BLaER1 (cell line): ENCODE measurements around the gene FOXRED1.
"Not testable (repeated sequence)": the region's sequence is repeated elsewhere in the genome, so short reads cannot be mapped to it uniquely, and the experiment has no call there.

Experiments used
- H3K27ac ChIP-seq: shearing (Covaris generic); formaldehyde crosslinking; 2 replicates; pipeline ENCODE4 v1.8.1; 2022
- H3K27me3 ChIP-seq: shearing (Covaris generic); formaldehyde crosslinking; 2 replicates; pipeline ENCODE4 v1.8.1; 2022
- H3K36me3 ChIP-seq: shearing (Covaris generic); formaldehyde crosslinking; 2 replicates; pipeline ENCODE4 v1.8.1; 2022
- H3K4me1 ChIP-seq: shearing (Covaris generic); formaldehyde crosslinking; 2 replicates; pipeline ENCODE4 v1.8.1; 2022
- H3K4me2 ChIP-seq: shearing (Covaris generic); formaldehyde crosslinking; 2 replicates; pipeline ENCODE4 v1.8.1; 2022
- H3K4me3 ChIP-seq: shearing (Covaris generic); formaldehyde crosslinking; 2 replicates; pipeline ENCODE4 v1.8.1; 2022
- H3K9ac ChIP-seq: shearing (Covaris generic); formaldehyde crosslinking; 2 replicates; pipeline ENCODE4 v1.8.1; 2022
- H3K9me3 ChIP-seq: shearing (Covaris generic); formaldehyde crosslinking; 2 replicates; pipeline ENCODE4 v1.8.1; 2022
- H4K20me1 ChIP-seq: shearing (Covaris generic); formaldehyde crosslinking; 2 replicates; pipeline ENCODE4 v1.8.1; 2022
- Cebpa-rat ChIP-seq: shearing (Covaris generic); IDR thresholded peaks from 2 replicates; pipeline ENCODE4 v1.8.1; 2022

Gene FOXRED1

DNA sequence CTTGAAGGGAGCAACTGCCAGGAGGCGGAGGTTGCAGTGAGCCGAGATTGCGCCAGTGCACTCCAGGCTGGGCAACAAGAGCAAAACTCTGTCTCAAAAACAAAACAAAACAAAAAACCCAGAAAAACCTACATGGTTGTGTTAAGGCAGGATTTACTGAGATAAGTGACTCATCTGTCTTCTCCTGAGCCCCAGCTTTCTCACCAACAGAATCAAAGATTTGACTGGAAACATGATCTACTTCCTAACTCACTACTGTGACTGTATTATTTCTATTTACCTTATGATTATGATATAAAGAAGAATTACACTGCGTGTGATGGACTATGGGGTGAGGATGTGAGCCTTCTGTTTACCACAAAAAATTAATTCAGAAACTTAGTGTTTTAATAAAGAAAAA, 35.6 kb upstream of the FOXRED1 start:
- Histone ChIP-seq H3K27ac (no peak overlapping the region), H4K20me1 (no peaks in the 10 kb centered on the region), H3K36me3 (peaks cover 49% of the 10 kb centered on the region), H3K9me3 (no peaks in the 10 kb centered on the region), H3K9ac (no peak overlapping the region), H3K27me3 (no peaks in the 10 kb centered on the region), H3K4me2 (no peak overlapping the region), H3K4me1 (peaks cover 7% of the 10 kb centered on the region; the same call in 1 of the 2 replicates), H3K4me3 (no peak overlapping the region)
- TF ChIP-seq Cebpa-rat: no peak

GRCh38 chr11:126246636-126247035, 22.3 kb upstream of the FOXRED1 start:
- H3K4me2 ChIP-seq: no peak overlapping the region
- H3K4me3 ChIP-seq: no peak overlapping the region
- H3K27ac ChIP-seq: no peak overlapping the region
- no peaks in the 10 kb centered on the region for H3K9me3 ChIP-seq
- TF ChIP-seq Cebpa-rat: no peak
- peaks cover 65% of the 10 kb centered on the region for H3K36me3 ChIP-seq
- H3K27me3 ChIP-seq: no peaks in the 10 kb centered on the region
- no peak overlapping the region for H3K9ac ChIP-seq
- no peaks in the 10 kb centered on the region for H3K4me1 ChIP-seq
- H4K20me1 ChIP-seq: no peaks in the 10 kb centered on the region

DNA sequence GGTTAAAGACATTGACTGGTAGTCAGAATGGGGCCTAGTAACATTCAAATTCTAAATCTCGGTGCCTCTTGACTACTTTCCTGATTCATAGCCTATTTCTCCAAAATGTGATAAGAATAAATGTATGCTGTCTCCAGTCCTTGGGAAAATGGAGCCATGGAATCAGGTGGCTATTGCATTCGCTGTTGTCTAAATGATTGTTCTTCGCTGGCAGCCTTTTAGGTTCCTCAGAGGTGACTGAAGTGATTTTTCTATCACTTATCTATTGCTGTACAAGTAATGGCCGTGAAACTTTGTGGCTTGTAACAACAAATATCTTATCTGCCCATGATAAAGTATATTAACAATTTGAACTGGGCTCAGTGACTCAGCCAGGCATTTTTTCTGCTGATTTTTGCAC, 15.7 kb upstream of the FOXRED1 start:
- Histone ChIP-seq H3K4me2 (no peak overlapping the region), H3K27me3 (no peaks in the 10 kb centered on the region), H4K20me1 (no peaks in the 10 kb centered on the region), H3K9me3 (no peaks in the 10 kb centered on the region), H3K27ac (no peak overlapping the region), H3K4me3 (no peak overlapping the region), H3K36me3 (peaks cover 82% of the 10 kb centered on the region), H3K4me1 (no peaks in the 10 kb centered on the region), H3K9ac (no peak overlapping the region)
- no peak for TF ChIP-seq Cebpa-rat

DNA sequence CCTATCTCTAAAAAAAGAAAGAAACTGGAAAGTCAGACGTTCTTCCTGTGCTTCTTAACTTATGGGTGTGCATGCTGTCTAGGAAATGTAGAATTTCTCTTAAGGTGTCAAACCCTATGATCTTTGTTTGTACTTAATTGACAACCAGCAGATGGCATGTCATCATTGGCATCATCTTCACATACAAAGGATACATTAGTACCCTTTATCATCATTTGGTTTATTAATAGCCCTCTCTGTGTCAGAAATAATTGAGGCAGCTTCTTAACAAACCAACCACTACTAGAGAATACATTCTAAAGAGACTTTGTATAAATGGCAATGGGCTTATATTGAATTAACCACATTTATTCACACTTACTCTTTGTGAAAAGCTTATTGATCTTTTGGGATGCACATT, 14.1 kb upstream of the FOXRED1 start:
- Histone ChIP-seq H3K27me3 (no peaks in the 10 kb centered on the region), H3K9me3 (no peaks in the 10 kb centered on the region), H3K4me2 (no peak overlapping the region), H3K4me3 (no peak overlapping the region), H4K20me1 (no peaks in the 10 kb centered on the region), H3K36me3 (peaks cover 86% of the 10 kb centered on the region), H3K27ac (no peak overlapping the region), H3K9ac (no peak overlapping the region), H3K4me1 (no peaks in the 10 kb centered on the region)
- TF ChIP-seq Cebpa-rat: no peak

DNA sequence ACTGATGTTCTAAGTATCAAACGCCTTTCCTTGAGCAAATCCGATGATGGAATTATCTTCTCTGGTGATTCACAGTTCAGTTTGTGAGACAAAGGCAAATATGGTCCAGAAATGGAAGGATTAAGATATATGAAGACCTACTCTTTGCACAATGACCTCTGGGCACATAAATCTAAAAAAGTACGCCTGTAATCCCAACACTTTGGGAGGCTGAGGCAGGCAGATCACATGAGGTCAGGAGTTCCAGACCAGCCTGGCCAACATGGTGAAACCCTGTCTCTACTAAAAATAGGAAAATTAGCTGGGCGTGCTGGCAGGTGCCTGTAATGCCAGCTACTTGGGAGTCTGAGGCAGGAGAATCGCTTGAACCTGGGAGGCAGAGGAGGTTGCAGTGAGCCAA, 13.4 kb upstream of the FOXRED1 start:
- H3K27ac ChIP-seq: not testable (repeated sequence)
- H3K36me3 ChIP-seq: peaks cover 86% of the 10 kb centered on the region

DNA sequence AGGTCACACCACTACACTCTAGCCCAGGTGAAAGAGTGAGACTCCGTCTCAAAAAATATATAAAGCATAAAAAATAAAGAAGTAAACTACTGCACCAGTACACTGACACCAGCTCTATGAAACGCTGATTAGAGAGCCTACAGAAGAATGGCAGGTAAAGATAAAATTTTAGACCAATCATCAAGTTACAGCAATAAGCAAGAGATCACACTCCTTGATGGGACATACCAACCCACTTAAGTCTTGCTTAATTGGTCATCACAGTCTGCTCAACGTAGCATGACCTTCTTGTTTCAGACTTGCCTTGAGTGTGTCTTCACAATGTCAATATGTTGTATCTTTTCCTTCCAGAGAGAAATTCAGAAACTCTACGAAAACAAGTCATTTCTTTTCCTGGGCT, 12.7 kb upstream of the FOXRED1 start:
- H3K4me3 ChIP-seq: no peak overlapping the region
- no peaks in the 10 kb centered on the region for H3K4me1 ChIP-seq
- H3K36me3 ChIP-seq: peaks cover 89% of the 10 kb centered on the region
- no peak for TF ChIP-seq Cebpa-rat
- H3K9me3 ChIP-seq: no peaks in the 10 kb centered on the region
- H4K20me1 ChIP-seq: no peaks in the 10 kb centered on the region
- no peaks in the 10 kb centered on the region for H3K27me3 ChIP-seq
- no peak overlapping the region for H3K9ac ChIP-seq
- no peak overlapping the region for H3K27ac ChIP-seq
- H3K4me2 ChIP-seq: no peak overlapping the region

More for the DNA sequence above, 13.4 kb upstream of the FOXRED1 start:
- not testable (repeated sequence) for H3K9ac ChIP-seq, H3K4me3 ChIP-seq, H3K9me3 ChIP-seq, H3K4me1 ChIP-seq, H4K20me1 ChIP-seq, H3K4me2 ChIP-seq, H3K27me3 ChIP-seq

GRCh38 chr11:126257144-126257543, 11.8 kb upstream of the FOXRED1 start:
- no peak for TF ChIP-seq Cebpa-rat
- Histone ChIP-seq H3K4me3 (no peak overlapping the region), H3K4me2 (no peak overlapping the region), H3K36me3 (peaks cover 89% of the 10 kb centered on the region), H4K20me1 (peaks cover 2% of the 10 kb centered on the region; the same call in 1 of the 2 replicates), H3K27ac (no peak overlapping the region), H3K27me3 (no peaks in the 10 kb centered on the region), H3K4me1 (no peaks in the 10 kb centered on the region), H3K9ac (no peak overlapping the region), H3K9me3 (no peaks in the 10 kb centered on the region)

DNA sequence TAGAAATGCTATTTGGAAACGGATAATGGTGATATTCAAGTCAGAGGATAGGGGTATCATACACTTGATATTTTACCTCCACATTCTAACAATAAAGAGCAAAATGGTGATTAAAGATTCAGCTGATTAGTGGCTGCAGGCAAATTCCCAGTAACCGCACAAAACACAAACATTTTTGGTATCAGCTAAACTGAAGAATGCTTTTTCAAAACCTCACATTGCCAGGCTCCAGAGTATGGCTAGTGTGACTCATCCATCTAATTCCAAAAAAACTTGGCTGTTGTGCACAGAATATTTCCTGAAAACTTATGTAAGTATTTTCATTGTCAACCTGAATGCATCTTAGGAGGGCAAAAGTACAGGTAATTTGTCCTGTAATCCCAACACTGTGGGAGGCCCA, 11.2 kb upstream of the FOXRED1 start:
- H3K4me1 ChIP-seq: no peaks in the 10 kb centered on the region
- H4K20me1 ChIP-seq: peaks cover 8% of the 10 kb centered on the region; the same call in 1 of the 2 replicates
- peaks cover 89% of the 10 kb centered on the region for H3K36me3 ChIP-seq
- no peak overlapping the region for H3K27ac ChIP-seq
- H3K4me2 ChIP-seq: no peak overlapping the region
- no peaks in the 10 kb centered on the region for H3K27me3 ChIP-seq
- no peak for TF ChIP-seq Cebpa-rat
- H3K9me3 ChIP-seq: no peaks in the 10 kb centered on the region
- H3K9ac ChIP-seq: no peak overlapping the region
- no peak overlapping the region for H3K4me3 ChIP-seq

GRCh38 chr11:126262216-126262615, 6.7 kb upstream of the FOXRED1 start:
- TF ChIP-seq Cebpa-rat: no peak
- Histone ChIP-seq H3K4me1 (peaks cover 3% of the 10 kb centered on the region), H3K27ac (no peak overlapping the region)

DNA sequence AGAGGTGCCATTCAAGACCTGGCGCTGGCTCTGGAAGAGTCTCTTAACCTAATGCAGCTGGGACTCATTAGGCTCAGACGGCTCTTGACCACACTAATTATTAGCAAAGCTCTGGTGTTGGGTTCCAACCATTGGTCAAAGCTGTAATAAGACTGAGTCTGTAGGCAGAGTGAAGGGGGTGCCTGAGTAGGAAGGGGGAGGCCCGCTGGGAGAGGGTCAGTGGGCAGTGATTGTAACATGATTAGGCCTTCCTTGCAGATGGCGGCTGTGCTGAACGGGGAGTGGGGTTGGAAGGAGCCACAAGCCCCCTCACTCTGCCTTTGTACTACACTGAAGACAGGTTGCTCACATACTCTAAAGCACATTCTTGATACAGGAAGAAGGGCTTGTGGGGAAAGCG, 5.5 kb upstream of the FOXRED1 start:
- peaks cover 11% of the 10 kb centered on the region for H3K4me1 ChIP-seq
- no peak overlapping the region for H3K4me3 ChIP-seq
- no peak overlapping the region for H3K9ac ChIP-seq
- H3K27me3 ChIP-seq: no peaks in the 10 kb centered on the region
- peaks cover 84% of the 10 kb centered on the region for H3K36me3 ChIP-seq
- H3K9me3 ChIP-seq: no peaks in the 10 kb centered on the region
- no peak overlapping the region for H3K4me2 ChIP-seq
- H4K20me1 ChIP-seq: peaks cover 18% of the 10 kb centered on the region; the same call in 1 of the 2 replicates
- H3K27ac ChIP-seq: no peak overlapping the region
- no peak for TF ChIP-seq Cebpa-rat

More at GRCh38 chr11:126262216-126262615, 6.7 kb upstream of the FOXRED1 start:
- Histone ChIP-seq H3K9me3 (no peaks in the 10 kb centered on the region), H3K4me2 (no peak overlapping the region), H3K4me3 (no peak overlapping the region), H4K20me1 (peaks cover 18% of the 10 kb centered on the region; the same call in 1 of the 2 replicates), H3K36me3 (peaks cover 92% of the 10 kb centered on the region), H3K9ac (0 out of 2 replicates have a peak overlapping the region, but pooled peaks have one; percentile 9), H3K27me3 (no peaks in the 10 kb centered on the region)

DNA sequence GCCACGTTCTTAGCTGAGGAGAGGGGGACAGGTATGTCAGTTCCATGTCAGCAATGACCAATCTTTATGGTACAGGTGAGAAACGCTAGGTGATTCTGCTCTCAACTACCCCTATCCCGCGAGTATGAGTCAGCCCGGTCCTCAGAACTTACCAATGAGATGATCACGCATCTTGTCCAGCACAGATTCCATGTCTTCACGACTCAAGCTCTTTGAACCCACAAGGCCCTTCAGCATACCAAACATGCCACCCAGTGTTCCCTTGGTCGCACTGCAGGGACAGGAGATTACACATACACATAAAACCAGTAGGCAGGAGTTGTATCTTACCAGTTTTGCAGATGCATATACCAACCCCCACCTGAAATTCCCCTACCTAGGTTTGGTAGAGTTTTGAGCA, 3.1 kb upstream of the FOXRED1 start:
- Histone ChIP-seq H3K36me3 (peaks cover 67% of the 10 kb centered on the region), H3K27me3 (no peaks in the 10 kb centered on the region), H4K20me1 (peaks cover 18% of the 10 kb centered on the region; the same call in 1 of the 2 replicates), H3K4me3 (no peak overlapping the region), H3K4me1 (peaks cover 24% of the 10 kb centered on the region), H3K9me3 (no peaks in the 10 kb centered on the region), H3K27ac (no peak overlapping the region), H3K4me2 (no peak overlapping the region), H3K9ac (no peak overlapping the region)
- TF ChIP-seq Cebpa-rat: no peak
